GM23248 (cell line): Measurements from ENCODE around the gene CCL27.

Source experiments
- EZH2 ChIP-seq: fragments of 200-600 bp; sonication (generic); IDR thresholded peaks from 2 replicates; pipeline ENCODE4 v1.6.1; 2018; ENCODE audit warnings: antibody characterized with exemption, mild to moderate bottlenecking; ENCODE audit not compliant: insufficient read depth, poor library complexity, severe bottlenecking
- EZH2phosphoT487 ChIP-seq: fragments of 200-600 bp; sonication (generic); IDR thresholded peaks from 2 replicates; pipeline ENCODE4 v1.6.1; 2018; ENCODE audit warnings: antibody characterized with exemption, moderate library complexity, mild to moderate bottlenecking, low read depth; ENCODE audit not compliant: insufficient read depth

DNA sequence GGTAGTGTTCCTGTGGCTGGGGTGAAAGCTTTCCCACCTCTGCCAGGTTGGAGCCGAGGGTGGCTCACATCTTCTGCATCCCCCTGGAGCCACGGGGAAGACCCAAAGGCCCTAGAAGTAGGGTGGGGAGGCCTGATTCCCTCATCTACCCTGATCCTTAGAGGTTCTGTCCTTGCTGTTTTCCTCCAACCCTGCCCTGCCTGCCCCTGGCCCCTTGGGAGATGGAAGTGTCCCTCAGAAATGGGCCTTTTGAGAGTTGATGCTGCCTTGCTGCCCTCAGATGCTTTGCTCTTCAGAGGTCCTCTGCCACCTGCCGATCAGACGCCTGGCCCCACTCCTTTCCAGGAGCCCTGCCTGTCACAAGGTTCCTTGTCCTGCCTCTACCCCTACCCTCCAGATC lies 22.4 kb upstream of the CCL27 start:
- TF ChIP-seq EZH2 = no peak
- TF ChIP-seq EZH2phosphoT487 = no peak
